CD14-positive monocyte (primary cell): ENCODE data around the gene UBE2O. TPM values are rescaled to one million over a fixed set of nuclear protein-coding genes. Genes with fewer than 3 reads are reported as not detected.

Experiments
- DNase-seq, 3 donors: peaks; one replicate each; pipeline ENCODE4 v3.0.0-alpha.2; 2011 to 2022
- H2AFZ ChIP-seq: 2 replicates; pipeline ENCODE4 v1.6.0; 2012; ENCODE audit warnings: mild to moderate bottlenecking, low read depth, low read length, inconsistent platforms; ENCODE audit not compliant: insufficient read depth, poor library complexity, severe bottlenecking
- H3K27ac ChIP-seq, 2 donors: 1 replicate in 1 of 2; 2 replicates in 1 of 2; pipeline ENCODE4 v1.5.1; 2012 to 2013; ENCODE audit warnings: low read length in 2 of 2, control low read depth in 1 of 2, inconsistent platforms in 1 of 2, low read depth in 1 of 2, mild to moderate bottlenecking in 1 of 2
- H3K27me3 ChIP-seq, 2 donors: one replicate each; pipeline versions ENCODE4 v1.6.0 to v1.6.1; 2011 to 2013; ENCODE audit warnings: low read length in 2 of 2; ENCODE audit not compliant: control insufficient read depth in 2 of 2, insufficient read depth in 2 of 2
- H3K36me3 ChIP-seq, 2 donors: replicated peaks in 1 of 2; 1 replicate in 1 of 2; 2 replicates in 1 of 2; pipeline versions ENCODE4 v1.5.1 to v1.6.1; 2012 to 2013; ENCODE audit warnings: low read length in 2 of 2, control low read depth in 1 of 2, inconsistent platforms in 1 of 2, mild to moderate bottlenecking in 1 of 2; ENCODE audit not compliant: insufficient read depth in 2 of 2, control insufficient read depth in 1 of 2
- H3K4me1 ChIP-seq, 2 donors: 1 replicate in 1 of 2; 2 replicates in 1 of 2; pipeline versions ENCODE4 v1.5.1 to v1.6.1; 2012 to 2013; ENCODE audit warnings: low read length in 2 of 2, control low read depth in 1 of 2, inconsistent platforms in 1 of 2, mild to moderate bottlenecking in 1 of 2, moderate library complexity in 1 of 2; ENCODE audit not compliant: insufficient read depth in 2 of 2, control insufficient read depth in 1 of 2
- H3K4me2 ChIP-seq: replicated peaks from 2 replicates; pipeline ENCODE3; 2012; ENCODE audit warnings: low read length, moderate library complexity, mild to moderate bottlenecking; ENCODE audit not compliant: poor library complexity, severe bottlenecking; ENCODE audit errors: extremely low read depth
- H3K4me3 ChIP-seq, 3 experiments: fragments of 200-600 bp in 1 of 3; sonication (generic) in 1 of 3; replicated peaks in 1 of 3; 1 replicate in 2 of 3; 2 replicates in 1 of 3; pipeline ENCODE4 v1.5.1; 2011 to 2013; ENCODE audit warnings: low read length in 3 of 3, mild to moderate bottlenecking in 3 of 3, control low read depth in 2 of 3, low read depth in 2 of 3, inconsistent platforms in 1 of 3, moderate library complexity in 1 of 3
- H3K79me2 ChIP-seq: 2 replicates; pipeline ENCODE4 v1.6.0; 2012; ENCODE audit warnings: mild to moderate bottlenecking, control low read depth, inconsistent platforms, low read length, moderate library complexity; ENCODE audit not compliant: insufficient read depth
- H3K9ac ChIP-seq: 2 replicates; pipeline ENCODE4 v1.6.0; 2017; ENCODE audit warnings: low read length, mild to moderate bottlenecking; ENCODE audit not compliant: insufficient read depth, poor library complexity, severe bottlenecking
- H3K9me3 ChIP-seq, 2 donors: replicated peaks in 1 of 2; 1 replicate in 1 of 2; 2 replicates in 1 of 2; pipeline versions ENCODE4 v1.5.1 to v1.6.1; 2012 to 2013; ENCODE audit warnings: low read length in 2 of 2, control low read depth in 1 of 2; ENCODE audit not compliant: control insufficient read depth in 1 of 2, insufficient read depth in 1 of 2
- H4K20me1 ChIP-seq: 2 replicates; pipeline ENCODE4 v1.6.0; 2012; ENCODE audit warnings: mild to moderate bottlenecking, low read length, control low read depth, moderate library complexity; ENCODE audit not compliant: insufficient read depth
- H3K27ac Mint-ChIP-seq, 7 donors: one replicate each; pipeline ENCODE4 v1.8.0; 2020; ENCODE audit warnings: mild to moderate bottlenecking in 7 of 7, mixed read lengths in 7 of 7, moderate library complexity in 6 of 7, inconsistent platforms in 2 of 7
- H3K27me3 Mint-ChIP-seq, 3 donors: one replicate each; pipeline ENCODE4 v1.8.0; 2021 to 2022; ENCODE audit warnings: low read depth in 3 of 3, mild to moderate bottlenecking in 3 of 3, mixed read lengths in 3 of 3, moderate library complexity in 3 of 3, inconsistent platforms in 1 of 3
- H3K36me3 Mint-ChIP-seq, 2 donors: one replicate each; pipeline ENCODE4 v1.8.0; 2020; ENCODE audit warnings: mixed read lengths in 2 of 2, inconsistent platforms in 1 of 2, mild to moderate bottlenecking in 1 of 2
- H3K4me1 Mint-ChIP-seq: one replicate; pipeline ENCODE4 v1.8.0; 2020; ENCODE audit warnings: mild to moderate bottlenecking, mixed read lengths
- H3K4me3 Mint-ChIP-seq, 2 donors: one replicate each; pipeline ENCODE4 v1.8.0; 2020; ENCODE audit warnings: mild to moderate bottlenecking in 2 of 2, mixed read lengths in 2 of 2, moderate library complexity in 1 of 2
- H3K9me3 Mint-ChIP-seq, 7 donors: one replicate each; pipeline ENCODE4 v1.8.0; 2020 to 2022; ENCODE audit warnings: mixed read lengths in 7 of 7, mild to moderate bottlenecking in 6 of 7, moderate library complexity in 6 of 7, inconsistent platforms in 2 of 7
- WGBS: methylation state at CpG from one replicate; pipeline ENCODE4 v1.1.5; 2013; ENCODE audit warnings: missing lambda C conversion rate; ENCODE audit not compliant: insufficient coverage; 5-methylcytosine and 5-hydroxymethylcytosine counted together
- intact Hi-C, 2 donors: fragments of 100-400 bp; cut with micrococcal nuclease; formaldehyde crosslinking; loops; one replicate each; pipeline versions ENCODE4 v1.15.0 to v1.15.1; 2023
- polyA plus RNA-seq, 3 donors: library from polyadenylated mRNA; depleted of rRNA in 1 of 3; unstranded in 2 of 3; stranded (reverse) in 1 of 3; fragments of 300-500 nt in 2 of 3; fragments of >200 nt in 1 of 3; fragmentation: Illumina TruSeq in 2 of 3; gene quantifications; 1 replicate in 2 of 3; 2 replicates in 1 of 3; pipeline ENCODE4 v1.2.3, GENCODE V29; 2012 to 2021
- TF ChIP-seq, protein P1 (sequence below): fragments of 200-600 bp; IDR thresholded peaks from one replicate; pipeline ENCODE4 v1.8.0; 2022; ENCODE audit warnings: antibody characterized with exemption, mild to moderate bottlenecking

Gene UBE2O
- polyA plus RNA-seq, 3 donors = 1.3 to 15.1 (median 4.5) TPM

DNA sequence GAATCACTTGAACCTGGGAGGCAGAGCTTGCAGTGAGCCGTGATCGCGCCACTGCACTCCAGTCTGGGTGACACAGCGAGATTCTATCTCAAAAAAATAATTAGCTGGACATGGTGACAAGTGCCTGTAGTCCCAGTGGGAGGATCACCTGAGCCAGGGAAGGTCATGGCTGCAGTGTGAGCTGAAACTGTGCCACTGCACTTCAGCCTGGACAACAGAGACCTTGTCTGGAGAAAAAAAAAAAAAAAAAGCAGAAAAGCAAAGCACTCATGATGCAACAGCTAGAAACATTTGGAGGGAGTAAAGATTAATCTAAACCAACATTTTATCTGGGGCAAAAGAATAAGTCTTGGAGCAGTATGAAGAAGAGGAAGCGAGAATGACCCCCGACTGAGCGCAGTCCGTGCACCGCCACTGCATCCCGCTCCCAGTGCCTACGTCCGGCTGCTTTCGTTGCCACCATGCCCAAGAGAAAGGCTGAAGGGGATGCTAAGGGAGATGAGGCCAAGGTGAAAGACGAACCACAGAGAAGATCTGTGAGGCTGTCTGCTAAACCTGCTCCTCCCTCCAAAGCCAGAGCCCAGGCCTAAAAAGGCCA, 107.5 kb downstream of the UBE2O start:
- TF ChIP-seq, protein P1, sequence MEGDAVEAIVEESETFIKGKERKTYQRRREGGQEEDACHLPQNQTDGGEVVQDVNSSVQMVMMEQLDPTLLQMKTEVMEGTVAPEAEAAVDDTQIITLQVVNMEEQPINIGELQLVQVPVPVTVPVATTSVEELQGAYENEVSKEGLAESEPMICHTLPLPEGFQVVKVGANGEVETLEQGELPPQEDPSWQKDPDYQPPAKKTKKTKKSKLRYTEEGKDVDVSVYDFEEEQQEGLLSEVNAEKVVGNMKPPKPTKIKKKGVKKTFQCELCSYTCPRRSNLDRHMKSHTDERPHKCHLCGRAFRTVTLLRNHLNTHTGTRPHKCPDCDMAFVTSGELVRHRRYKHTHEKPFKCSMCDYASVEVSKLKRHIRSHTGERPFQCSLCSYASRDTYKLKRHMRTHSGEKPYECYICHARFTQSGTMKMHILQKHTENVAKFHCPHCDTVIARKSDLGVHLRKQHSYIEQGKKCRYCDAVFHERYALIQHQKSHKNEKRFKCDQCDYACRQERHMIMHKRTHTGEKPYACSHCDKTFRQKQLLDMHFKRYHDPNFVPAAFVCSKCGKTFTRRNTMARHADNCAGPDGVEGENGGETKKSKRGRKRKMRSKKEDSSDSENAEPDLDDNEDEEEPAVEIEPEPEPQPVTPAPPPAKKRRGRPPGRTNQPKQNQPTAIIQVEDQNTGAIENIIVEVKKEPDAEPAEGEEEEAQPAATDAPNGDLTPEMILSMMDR = no peak
- H2AFZ ChIP-seq = no peak overlapping the region
- intact Hi-C loops = loop anchor here in 1 of 2 donors (5.0 kb wide), 1 partner anchor 33 kb away; no protein-coding TSS in a partner anchor
- peaks cover 0 to 2% (median 0%) of the 10 kb centered on the region in 7 donors for H3K9me3 Mint-ChIP-seq
- no peak overlapping the region for H3K9ac ChIP-seq
- no peak overlapping the region for H3K4me3 ChIP-seq
- WGBS = 66% methylated on average over 6 of the region's 14 CpGs
- H3K36me3 ChIP-seq = peaks cover 18 to 68% of the 10 kb centered on the region in 2 donors
- H3K9me3 ChIP-seq = no peaks in the 10 kb centered on the region
- no peak for DNase-seq
- peaks cover 4% of the 10 kb centered on the region for H3K4me1 Mint-ChIP-seq
- no peak overlapping the region for H3K4me2 ChIP-seq
- H3K27ac Mint-ChIP-seq = peak overlapping the region in 3 of 7 donors; percentile 42 to 59 (median 58)
- peaks cover 53 to 69% of the 10 kb centered on the region in 2 donors for H3K36me3 Mint-ChIP-seq
- no peak overlapping the region for H3K4me3 Mint-ChIP-seq
- H3K27me3 Mint-ChIP-seq = peaks cover 0 to 2% (median 0%) of the 10 kb centered on the region in 3 donors
- no peaks in the 10 kb centered on the region for H3K27me3 ChIP-seq
- H3K27ac ChIP-seq = no peak overlapping the region
- no peaks in the 10 kb centered on the region for H4K20me1 ChIP-seq
- H3K79me2 ChIP-seq = peaks cover 8% of the 10 kb centered on the region
- H3K4me1 ChIP-seq = no peaks in the 10 kb centered on the region

DNA sequence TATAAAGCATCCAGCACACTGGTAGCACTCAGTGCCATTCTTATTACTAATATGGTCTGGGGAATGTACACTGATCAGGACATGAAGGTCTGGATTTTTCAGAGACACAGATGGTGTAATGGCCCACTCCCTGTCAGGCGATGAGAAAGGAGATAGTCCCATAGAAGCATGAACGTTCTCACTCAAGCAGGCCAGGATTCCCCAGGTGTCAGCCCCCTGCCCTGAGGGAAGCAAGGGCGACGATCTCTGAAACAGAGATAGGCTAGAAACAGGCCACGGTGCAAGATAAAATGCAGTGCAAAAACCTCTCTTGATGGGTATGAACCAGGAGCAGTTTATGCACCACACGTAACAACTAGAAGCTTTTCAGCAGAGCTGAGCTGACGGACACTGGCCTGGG, 109.8 kb downstream of the UBE2O start:
- Histone ChIP-seq H3K4me2 (no peak overlapping the region), H3K4me1 (no peaks in the 10 kb centered on the region), H3K9ac (no peak overlapping the region), H3K9me3 (no peaks in the 10 kb centered on the region), H3K27me3 (no peaks in the 10 kb centered on the region), H3K27ac (no peak overlapping the region), H3K4me3 (no peak overlapping the region), H2AFZ (no peak overlapping the region), H3K79me2 (no peaks in the 10 kb centered on the region), H3K36me3 (peaks cover 18 to 68% of the 10 kb centered on the region in 2 donors), H4K20me1 (no peaks in the 10 kb centered on the region)
- intact Hi-C loops = no loop called here
- Mint-ChIP-seq H3K27ac (peak overlapping the region in 3 of 7 donors; percentile 26 to 44 (median 30)), H3K4me1 (peaks cover 4% of the 10 kb centered on the region), H3K9me3 (peaks cover 0 to 2% (median 0%) of the 10 kb centered on the region in 7 donors), H3K4me3 (no peak overlapping the region), H3K27me3 (peaks cover 0 to 5% (median 2%) of the 10 kb centered on the region in 3 donors), H3K36me3 (peaks cover 58 to 81% of the 10 kb centered on the region in 2 donors)
- DNase-seq = no peak
- 100% methylated on average over 7 of the region's 7 CpGs for WGBS
- TF ChIP-seq, protein P1 = no peak
